GM18873 (cell line): ENCODE data around the gene FMNL1.
"Not testable (repeated sequence)": the region's sequence is repeated elsewhere in the genome, so short reads cannot be mapped to it uniquely, and the experiment has no call there.

Source experiments
- ATAC-seq: cut with Tn5 transposase; IDR thresholded peaks from one replicate; pipeline ENCODE4 v1.9.1; 2021; ENCODE audit warnings: mild to moderate bottlenecking, moderate library complexity, moderate number of reproducible peaks; ENCODE audit not compliant: unreplicated experiment, low FRiP score

Gene FMNL1

GRCh38 chr17:45221081-45222013, at the start of gene FMNL1:
FMNL1 (plus strand) TSS chr17:45221885; CDS start chr17:45222125, 240 bp downstream.
- ATAC-seq, result no peak

GRCh38 chr17:45172232-45172540, 49.5 kb upstream of the FMNL1 start:
- ATAC-seq, result no peak

GRCh38 chr17:45172541-45173286, 49.0 kb upstream of the FMNL1 start:
- ATAC-seq, result no peak

GRCh38 chr17:45175759-45176115, 45.9 kb upstream of the FMNL1 start:
- no peak for ATAC-seq

- ATAC-seq, result no peak
Measured at GRCh38 chr17:45177563-45177962, 44.1 kb upstream of the FMNL1 start.

GRCh38 chr17:45184144-45184543, 37.5 kb upstream of the FMNL1 start:
- ATAC-seq, result no peak

- no peak for ATAC-seq
Measured at GRCh38 chr17:45186801-45187354, 34.8 kb upstream of the FMNL1 start.

- no peak for ATAC-seq
Measured at GRCh38 chr17:45189009-45189408, 32.7 kb upstream of the FMNL1 start.

- ATAC-seq, result no peak
Measured at GRCh38 chr17:45190503-45191255, 31.0 kb upstream of the FMNL1 start.

- no peak for ATAC-seq
Measured at GRCh38 chr17:45195424-45195823, 26.3 kb upstream of the FMNL1 start.

GRCh38 chr17:45197108-45197507, 24.6 kb upstream of the FMNL1 start:
- ATAC-seq, result no peak

- ATAC-seq, result no peak
Measured at GRCh38 chr17:45197555-45198334, 23.9 kb upstream of the FMNL1 start.

- ATAC-seq, result no peak
Measured at GRCh38 chr17:45200701-45201100, 21.0 kb upstream of the FMNL1 start.

- ATAC-seq, result no peak
Measured at GRCh38 chr17:45201457-45201856, 20.2 kb upstream of the FMNL1 start.

- ATAC-seq, result not testable (repeated sequence)
Measured at GRCh38 chr17:45201880-45202279, 19.8 kb upstream of the FMNL1 start.

- ATAC-seq, result no peak
Measured at GRCh38 chr17:45218895-45219661, 2.6 kb upstream of the FMNL1 start.

GRCh38 chr17:45220079-45220478, 1.6 kb upstream of the FMNL1 start:
- ATAC-seq, result no peak

GRCh38 chr17:45222014-45222288, 266 bp downstream of the FMNL1 start:
- no peak for ATAC-seq

- no peak for ATAC-seq
Measured at GRCh38 chr17:45222289-45222995, 757 bp downstream of the FMNL1 start.
